CD4-positive, alpha-beta T cell treated with Interleukin-15 for 1 hour (primary cell): ENCODE results near the gene MAS1L.

Experiments
- DNase-seq: peaks from one replicate; pipeline ENCODE4 v3.0.0-alpha.2; 2020

MAS1L gene, protein sequence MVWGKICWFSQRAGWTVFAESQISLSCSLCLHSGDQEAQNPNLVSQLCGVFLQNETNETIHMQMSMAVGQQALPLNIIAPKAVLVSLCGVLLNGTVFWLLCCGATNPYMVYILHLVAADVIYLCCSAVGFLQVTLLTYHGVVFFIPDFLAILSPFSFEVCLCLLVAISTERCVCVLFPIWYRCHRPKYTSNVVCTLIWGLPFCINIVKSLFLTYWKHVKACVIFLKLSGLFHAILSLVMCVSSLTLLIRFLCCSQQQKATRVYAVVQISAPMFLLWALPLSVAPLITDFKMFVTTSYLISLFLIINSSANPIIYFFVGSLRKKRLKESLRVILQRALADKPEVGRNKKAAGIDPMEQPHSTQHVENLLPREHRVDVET

DNA sequence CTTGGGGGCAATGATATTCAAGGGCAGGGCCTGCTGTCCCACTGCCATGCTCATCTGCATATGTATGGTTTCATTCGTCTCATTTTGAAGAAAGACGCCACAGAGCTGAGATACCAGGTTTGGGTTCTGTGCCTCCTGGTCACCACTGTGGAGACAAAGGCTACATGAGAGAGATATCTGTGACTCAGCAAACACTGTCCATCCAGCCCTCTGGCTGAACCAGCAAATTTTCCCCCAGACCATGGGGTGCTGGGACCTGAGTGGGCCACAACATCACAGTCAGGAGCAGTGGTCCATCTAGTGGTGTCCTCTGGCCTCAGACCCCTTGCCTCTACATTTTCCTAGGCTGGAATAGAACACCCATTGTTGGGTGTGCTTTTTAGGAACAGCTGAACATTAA is at the start of gene MAS1L:
TSS of gene MAS1L (minus strand) at position 297 of the 400 bp plus-strand sequence. CDS start at position 243, 54 bp downstream.
- DNase-seq, result no peak

DNA sequence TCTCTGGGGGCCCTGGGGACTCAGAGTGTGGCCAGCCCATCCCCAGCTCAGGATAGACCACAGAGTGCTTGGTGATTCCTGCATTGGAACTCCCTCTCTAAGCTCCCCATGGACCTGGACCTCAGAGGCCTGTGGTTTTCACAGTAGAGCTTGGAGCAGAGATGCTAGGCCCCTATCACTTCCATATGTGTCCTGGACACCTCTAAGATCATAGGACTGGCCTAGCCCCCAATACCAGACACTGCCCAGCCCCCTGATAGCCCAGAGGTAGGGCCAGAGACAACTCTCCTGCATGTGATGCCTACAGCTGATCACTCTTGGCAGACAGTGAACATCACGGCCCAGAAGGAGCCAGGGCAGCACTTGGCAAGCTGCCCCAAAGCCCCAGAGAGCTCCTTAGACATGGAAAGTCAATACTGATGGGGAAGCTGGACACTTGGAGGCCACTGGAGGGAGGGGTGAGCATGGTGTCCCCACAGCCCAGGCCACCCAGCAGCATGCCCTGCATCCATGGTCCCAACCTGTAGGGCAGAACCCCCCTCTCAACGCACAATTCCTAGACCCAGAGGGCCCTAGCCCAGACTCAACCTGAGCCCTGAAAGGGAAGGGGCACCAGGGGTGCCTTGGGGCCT is 44.7 kb upstream of the MAS1L start:
- DNase-seq, result no peak

DNA sequence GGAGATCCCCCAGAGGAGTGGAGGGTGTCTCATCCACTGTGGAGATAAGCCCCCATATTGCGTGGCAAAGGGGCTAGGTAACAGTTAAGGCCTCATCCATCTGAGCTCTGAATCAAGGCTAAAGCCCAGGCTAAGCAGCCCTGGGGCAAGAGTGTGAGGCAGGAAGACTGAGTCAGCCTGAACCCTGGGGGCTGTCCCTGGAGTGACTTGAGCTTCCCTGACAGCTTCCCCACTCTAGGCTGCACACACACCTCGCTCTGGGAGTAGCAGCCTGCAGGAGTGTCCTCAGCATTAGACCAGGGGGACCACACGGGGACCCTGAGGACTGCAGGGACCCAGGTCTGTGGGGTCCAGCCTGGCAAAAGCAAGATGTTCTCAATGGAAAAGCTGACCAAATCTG is 43.9 kb upstream of the MAS1L start:
- no peak for DNase-seq

DNA sequence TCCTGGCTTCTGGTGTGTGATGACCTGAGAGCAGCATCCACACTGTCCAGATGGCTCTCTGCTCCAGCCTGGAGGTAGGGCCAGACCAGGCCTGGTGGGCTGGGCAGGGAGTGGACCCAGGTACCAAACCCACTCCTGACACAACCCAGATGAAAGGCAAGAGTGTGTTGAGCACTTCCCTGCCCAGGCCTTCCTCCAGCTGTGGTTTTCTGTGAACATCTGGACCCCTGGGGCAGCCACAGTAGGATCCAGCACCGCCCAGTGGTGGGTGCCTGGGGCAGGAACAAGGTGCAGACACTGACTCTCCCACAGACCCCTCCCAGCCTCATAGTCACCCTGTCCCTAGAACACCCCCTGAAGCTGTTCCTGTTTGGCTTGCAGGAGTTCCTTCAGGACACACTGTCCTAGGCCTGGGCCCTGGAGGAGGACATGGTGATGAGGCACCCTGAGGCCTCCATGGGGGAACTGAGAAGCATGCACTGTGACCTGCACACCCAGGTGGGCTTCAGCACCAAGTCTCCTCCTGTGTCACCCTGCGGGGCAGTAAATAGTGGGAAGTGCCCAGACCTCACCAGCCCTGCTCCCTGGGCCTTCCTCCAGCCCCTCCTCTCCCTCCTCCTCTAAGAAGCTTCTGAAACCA is 43.0 kb upstream of the MAS1L start:
- no peak for DNase-seq

DNA sequence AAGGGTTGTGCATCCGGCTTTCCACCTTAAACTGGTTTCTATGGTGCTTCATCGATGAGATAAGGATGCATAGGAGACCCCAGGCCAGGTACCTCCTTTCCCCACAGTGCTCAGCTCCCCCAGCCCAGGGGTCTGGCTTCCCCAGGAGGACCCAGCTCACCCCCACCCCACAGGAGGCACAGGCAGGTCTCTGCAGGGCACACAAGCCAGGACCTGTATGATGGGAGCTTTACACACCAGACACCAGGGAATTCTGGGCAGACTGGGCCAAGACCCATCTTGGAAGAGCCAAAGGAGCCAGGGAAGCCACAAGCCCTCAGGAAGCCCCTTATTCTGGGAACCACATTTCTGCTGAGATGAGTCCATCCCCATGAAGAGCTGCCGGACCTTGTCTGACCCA is 42.2 kb upstream of the MAS1L start:
- DNase-seq, result no peak

DNA sequence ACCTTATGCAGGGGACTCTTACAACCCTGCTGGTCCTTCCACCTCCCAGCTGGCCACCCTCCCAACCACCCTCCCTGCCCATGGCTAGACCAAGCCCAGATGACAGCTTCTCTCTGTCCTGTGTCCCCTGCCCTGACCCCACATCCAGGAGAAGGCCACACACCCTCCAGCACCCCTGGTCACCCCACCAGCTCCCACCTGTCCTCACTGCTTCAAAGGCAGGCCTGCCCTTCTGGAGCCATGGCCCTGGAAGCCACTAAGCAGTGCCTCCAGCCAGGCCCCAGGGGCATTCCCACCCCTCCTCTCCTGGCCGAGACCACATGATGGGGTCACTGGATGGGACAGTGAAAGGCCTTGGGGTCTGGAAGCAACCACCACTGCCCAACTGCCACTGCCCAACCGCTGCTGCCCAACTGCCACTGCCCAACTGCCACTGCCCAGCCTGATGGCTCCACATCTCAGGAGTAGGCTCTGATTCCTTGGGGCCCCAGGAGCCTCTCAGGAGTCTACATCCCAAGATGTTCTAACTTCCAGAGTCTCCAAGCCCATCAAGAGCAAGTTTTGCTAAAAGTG is 41.3 kb upstream of the MAS1L start:
- DNase-seq, result no peak

DNA sequence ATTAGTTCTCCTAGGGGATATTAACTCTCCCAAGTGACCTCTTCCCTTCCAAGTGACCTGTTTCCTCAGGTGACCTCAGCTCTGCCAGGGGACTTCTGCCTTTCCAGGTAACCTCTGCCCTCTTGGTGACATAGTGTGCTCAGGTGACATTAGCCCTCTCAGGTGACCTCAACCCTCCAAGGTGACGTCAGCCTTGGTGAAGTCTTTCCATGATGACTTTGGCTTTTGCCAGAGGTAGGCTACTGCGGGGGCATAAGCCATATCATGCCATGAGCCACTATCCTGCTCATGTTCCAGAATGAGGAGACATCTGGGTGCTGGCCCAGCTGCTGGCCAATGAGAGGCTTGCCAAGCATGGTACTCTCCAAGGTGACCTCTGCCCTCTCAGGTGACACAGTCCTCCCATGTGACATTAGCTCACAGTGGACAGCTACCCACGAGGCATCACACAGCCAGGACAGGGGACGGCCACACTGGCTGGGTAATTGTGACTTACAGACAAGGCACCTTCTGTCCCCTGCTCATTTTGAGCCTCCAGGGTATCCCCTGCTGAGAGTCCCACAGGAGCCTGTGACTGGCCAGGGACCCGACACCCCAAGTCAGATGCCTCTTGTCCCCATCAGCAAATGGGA is 40.7 kb upstream of the MAS1L start:
- no peak for DNase-seq

DNA sequence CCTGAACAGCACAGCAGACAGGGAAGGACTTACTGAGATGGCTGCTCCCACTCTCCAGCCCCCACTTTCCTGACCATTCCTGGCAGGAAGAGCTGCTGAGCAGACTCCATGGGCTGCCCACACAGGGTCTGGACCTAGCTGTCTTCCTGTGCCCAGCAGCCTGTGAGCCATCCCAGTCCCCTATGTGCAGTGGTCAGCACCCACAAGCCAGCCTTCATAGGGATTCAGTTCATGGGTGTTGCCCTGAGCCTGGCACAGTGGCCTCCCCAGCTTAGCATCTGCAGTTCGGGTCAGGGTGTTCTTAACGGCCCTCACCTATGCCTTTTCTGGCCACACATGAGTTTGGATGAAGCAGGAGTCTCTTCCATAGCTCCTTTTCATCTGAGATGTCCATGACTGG is 39.8 kb upstream of the MAS1L start:
- no peak for DNase-seq

DNA sequence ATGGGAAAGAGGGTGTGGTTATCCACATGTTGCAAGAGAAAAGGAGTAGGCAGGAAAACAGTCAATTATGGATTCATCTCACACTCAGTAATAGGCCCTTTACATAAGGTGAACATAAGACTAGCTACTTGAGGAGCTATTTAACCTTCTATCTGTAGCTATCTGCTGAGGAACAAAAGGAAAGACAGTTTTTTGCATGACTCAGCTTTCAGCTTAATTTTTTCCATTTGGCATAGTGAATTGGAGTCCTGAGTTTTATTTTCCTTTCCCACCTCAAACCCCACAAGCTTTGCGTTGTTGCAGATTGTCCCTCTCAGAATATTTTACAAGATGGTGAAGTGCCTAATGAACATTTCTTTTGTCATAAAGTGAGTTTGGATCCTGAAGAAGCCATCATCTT is 39.4 kb upstream of the MAS1L start:
- no peak for DNase-seq

DNA sequence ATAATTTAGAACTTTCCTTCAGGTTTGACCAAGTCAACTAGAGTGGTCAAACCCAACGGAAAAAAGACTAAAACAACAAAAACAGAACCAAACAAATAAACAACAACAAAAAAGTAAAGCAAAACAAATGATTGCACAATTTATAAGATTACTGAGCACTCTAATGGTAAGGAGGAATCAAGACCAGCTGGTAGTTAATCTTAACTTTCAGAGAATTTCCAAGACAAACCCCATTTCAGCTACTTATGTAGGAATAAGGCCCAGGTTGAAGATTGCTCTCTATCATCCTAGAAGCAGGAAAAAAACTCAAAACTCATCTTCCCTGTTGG is 37.5 kb upstream of the MAS1L start:
- no peak for DNase-seq

DNA sequence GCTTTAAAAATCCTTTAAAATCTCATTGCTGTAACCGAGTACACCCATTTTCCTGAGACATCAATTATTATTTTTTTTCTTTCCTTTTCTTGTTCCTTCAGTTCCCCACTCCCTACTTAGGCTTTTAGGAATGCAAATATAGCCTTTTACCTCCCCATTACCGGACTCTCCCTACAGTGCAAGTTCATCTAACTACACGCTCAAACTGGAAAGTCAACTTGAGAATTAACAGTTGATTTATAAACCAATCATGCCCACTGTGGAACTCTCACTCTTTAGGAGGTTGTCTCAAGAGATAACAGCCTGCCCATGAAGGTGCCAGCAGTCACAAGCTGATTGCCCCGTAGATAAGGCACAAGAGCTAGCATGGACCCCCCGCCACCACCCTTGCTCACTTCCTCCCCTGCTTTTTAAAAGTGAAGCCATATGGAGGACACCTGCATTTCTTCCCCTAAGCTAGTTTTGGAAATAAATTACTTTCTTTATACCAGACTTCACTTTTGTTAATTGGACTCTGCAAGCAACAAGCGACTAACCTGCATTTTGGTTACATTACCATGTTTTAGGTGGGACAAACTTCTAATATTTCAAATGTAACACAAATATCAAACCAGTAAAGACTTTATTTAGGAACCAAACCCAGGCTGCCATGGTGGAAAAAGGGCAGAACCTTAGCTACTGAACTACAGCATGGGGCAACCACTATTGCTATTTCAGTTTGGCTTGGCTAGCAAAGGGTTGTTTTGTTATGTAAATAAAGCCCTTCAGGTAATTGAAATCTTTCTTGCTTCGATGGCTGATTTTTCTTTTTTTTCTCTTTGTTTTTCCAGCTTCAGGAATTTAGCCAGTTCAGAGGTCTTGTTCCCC is 36.9 kb upstream of the MAS1L start:
- DNase-seq, result no peak

DNA sequence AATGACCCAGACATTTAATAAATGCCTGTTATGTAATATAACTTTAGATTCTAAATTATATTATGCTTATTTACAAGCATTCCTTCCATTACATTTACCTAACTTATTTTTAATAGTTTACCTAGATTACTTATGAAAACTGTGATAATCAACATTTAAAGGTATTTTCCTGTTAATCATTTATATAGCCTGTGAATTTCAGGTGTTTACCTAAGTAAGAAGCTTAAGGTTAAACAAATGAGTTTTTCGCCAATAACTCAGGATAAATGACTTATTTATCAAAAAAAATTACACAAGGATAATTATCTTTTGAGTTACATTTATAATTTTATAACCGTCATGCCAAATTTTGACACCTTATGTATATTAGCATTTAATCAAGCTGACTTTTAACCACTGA is 36.3 kb upstream of the MAS1L start:
- no peak for DNase-seq

DNA sequence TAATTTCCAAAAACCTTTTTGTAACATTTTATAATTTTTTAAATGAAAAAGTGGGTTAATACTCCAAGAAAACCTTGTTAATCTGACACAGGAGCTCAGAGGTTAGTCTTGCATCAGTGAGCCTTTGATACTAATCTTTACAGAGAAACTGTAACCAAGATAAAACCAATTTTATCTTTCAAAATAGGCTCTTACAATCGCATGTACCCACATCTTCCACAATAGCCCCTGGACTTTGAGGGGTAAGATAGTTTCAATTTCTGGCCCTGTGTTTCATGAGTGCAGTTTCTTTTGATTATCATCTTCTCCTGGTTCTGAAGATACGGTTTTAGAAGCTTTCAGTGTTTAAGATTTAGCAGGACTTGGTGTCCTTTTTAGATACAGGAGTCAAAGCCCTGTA is 34.5 kb upstream of the MAS1L start:
- no peak for DNase-seq

DNA sequence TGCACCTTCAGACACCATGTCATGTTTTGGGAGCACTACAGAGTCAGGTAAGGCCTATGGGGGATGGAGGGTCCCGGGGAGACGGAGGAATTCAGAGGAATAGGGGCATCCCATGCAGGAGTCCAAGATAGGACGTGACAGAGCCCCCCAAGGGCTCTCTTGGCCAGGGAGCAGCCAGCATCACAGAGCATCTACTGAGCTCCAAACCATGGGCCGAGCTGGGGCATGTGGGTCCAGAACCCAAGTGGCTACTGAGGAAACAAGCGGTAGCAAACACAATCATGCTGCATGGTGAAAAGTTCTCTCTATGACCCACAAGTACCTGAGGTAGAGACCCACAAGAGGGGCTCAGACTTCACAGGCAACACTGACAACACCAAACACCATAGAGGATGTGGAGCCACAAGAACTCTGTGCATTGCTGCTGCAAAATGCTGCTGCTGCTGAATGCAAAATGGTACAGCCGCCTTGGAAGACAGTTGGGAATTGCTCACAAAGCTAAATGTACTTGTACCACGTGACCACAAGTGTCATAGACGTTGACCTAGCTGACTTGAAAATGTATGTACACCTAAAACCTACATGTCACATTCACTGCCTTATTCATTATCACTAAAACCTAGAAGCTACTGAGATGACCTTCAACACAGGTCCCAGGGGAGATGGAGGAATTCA is 33.4 kb upstream of the MAS1L start:
- no peak for DNase-seq

DNA sequence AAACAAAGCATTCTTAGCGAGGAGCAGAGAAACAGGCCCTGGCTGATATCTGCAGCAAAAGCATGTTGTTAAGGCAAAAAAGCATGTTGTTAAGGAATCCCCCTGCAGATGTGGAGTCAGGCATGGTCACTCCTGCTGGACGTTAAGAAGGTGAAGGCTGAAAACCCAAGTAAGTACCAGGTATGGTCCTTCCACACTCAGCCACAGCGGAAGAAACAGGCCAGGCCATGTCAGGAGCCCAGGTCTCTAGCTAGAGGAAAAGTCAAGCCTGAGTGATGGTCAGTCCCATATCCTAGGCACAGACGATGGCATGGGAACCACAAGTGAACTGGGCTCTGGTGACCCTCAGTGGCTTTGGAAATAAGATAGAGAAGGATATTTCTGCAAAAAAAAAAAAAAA is 32.5 kb upstream of the MAS1L start:
- DNase-seq, result no peak

DNA sequence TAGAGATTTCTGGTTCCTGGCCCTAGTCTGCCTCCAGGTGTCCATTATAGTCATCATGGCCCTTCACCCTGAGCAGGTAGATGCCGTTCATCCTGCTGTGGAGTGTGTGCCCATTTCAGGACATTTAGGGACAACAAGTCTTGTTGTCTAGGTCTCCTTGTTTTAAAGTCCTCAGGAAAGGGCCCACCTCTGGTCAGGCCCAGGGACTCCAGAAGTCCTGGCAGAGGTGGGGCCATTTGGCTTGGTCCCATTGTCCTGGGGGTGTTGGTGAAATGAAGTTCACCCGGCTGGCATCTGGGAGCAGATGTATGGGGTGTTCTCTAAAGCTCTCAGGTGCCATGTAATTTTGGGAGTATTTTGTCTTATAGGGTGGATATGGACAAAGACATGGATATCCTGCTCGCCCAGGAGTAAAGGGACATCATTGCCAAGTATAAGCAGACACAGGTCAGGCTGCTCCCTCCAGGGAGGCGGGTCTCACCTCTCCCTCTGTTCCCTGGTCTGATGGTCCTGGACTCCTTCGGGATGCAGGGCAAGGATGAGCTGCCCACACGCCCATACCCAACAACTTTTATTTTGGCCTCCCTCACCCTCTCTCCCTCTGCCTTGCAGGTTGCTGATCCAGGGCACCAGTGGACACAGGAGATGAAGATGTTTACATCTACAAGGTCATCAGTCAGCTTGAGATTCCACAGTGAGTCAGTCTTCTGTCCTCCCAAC is 31.7 kb upstream of the MAS1L start:
- no peak for DNase-seq

DNA sequence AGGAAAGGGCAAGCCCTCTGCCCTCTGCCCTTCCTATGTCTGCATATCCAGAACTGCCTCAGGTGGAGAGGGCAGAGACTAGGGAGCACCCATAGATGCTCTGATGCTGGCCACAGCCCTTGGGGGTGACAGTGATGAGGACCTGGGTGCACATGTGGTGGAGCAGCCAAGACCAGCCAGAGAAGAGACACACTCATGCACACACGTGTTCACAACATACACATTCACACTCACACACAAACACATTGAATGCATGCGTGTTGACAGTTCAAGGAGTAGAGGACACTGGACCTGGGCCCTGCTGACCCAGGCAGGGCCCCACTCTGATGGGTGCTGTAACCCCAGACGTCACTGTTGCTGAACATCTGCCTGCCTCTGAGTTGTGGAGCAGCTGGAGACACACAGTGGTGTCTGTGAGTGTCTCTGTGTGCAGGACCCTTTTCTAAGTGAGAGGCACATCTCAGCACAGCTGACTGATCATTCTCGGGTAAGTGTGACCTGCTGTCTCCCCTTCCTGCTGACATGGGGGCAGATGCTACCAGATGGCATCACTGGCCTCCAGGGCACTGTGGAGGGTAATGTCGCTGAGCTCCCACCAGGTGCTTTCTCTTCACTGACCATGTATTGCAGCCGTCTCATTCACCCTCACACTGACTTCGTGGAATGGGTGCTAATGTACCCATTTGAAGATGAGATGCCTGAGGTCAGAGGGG is 30.1 kb upstream of the MAS1L start:
- DNase-seq, result no peak

DNA sequence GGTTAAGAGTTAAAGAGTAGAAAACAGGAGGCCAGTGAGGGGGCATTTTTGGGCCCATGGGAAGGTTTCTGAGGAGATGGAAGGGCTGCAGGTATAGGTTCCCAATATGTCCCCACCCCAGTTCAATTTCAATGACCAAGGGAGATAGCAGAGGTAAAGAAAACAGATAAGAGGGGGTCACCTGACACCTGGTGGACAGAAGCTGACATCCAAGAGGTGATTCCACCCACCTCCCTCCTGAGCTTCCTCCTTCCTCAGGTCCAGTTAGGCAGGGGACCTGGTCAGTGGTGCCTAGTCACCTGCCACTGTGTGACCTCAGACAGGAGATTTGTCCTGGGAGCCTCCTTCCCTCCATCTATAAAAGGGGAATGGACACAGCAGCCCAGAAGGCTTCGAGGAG is 29.5 kb upstream of the MAS1L start:
- no peak for DNase-seq

DNA sequence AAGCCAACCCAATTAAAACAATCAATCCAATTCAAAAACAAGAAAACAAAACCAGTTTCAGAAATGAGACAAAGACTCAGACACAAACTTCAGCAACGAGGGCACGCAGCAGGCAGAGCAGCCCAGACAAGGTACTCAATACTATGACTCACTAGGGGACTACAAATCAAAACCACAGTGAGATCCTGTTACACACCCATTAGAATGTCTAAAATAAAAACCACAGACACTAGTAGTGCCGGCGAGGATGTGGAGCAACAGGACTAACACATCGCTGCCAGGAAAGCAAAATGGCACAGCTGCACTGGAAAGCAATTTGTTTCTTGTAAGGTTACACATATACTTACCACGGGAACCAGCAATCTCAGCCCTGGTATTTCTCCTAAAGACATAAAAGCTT is 28.4 kb upstream of the MAS1L start:
- DNase-seq, result no peak

DNA sequence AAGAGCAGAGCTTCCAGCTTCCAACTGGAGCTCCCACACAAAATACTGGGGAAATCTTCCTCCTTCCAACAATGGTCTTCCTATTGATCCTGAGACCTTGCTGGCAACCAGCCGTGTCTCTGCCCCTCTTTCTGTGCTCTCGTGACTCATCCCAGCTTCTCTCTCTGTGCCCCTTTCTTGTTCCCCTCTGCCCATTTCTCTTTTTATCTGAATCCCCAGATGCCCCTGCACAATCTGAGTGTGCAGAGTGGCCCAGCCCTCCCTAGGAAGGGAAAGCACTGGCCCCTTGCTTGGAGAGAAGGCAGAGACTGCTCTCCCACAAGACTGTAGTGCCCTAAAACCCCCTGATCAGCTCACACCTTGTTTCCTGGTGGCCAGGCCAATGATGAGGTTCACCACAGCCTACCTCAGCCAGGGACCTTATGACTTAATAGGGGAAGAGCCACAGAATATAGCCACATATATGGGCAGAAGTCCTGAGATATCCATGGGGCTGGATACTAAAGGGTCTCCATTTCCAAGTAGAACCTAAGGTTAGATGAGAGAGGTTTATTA is 23.1 kb upstream of the MAS1L start:
- DNase-seq, result no peak
